ENCODE data around the gene NUMBL.

The NUMBL gene

GRCh38 chr19:40688987-40689338 is 1.5 kb downstream of the NUMBL start:
- DNase-seq, result no peak

- DNase-seq, result no peak
These were observed 2.1 kb downstream of the NUMBL start for GRCh38 chr19:40688309-40688708.

- no peak for DNase-seq
These were observed 2.9 kb downstream of the NUMBL start for GRCh38 chr19:40687525-40688016.

GRCh38 chr19:40686882-40687524 is 3.4 kb downstream of the NUMBL start:
- no peak for DNase-seq

- no peak for DNase-seq
These were observed 4.9 kb downstream of the NUMBL start for GRCh38 chr19:40685563-40685962.

- DNase-seq, result no peak
These were observed 5.4 kb downstream of the NUMBL start for GRCh38 chr19:40685016-40685526.

GRCh38 chr19:40684280-40684679 is 6.2 kb downstream of the NUMBL start:
- DNase-seq, result no peak

GRCh38 chr19:40683437-40683836 is 7.0 kb downstream of the NUMBL start:
- DNase-seq, result no peak

- DNase-seq, result no peak
These were observed 8.0 kb downstream of the NUMBL start for GRCh38 chr19:40682431-40682964.

GRCh38 chr19:40681039-40681438 is 9.4 kb downstream of the NUMBL start:
- no peak for DNase-seq

GRCh38 chr19:40677156-40677555 is 13.3 kb downstream of the NUMBL start:
- no peak for DNase-seq

- DNase-seq, result no peak
These were observed 16.2 kb downstream of the NUMBL start for GRCh38 chr19:40674291-40674690.

GRCh38 chr19:40673397-40673796 is 17.1 kb downstream of the NUMBL start:
- no peak for DNase-seq

GRCh38 chr19:40672573-40673299 is 17.7 kb downstream of the NUMBL start:
- DNase-seq, result no peak

- DNase-seq, result no peak
These were observed 18.4 kb downstream of the NUMBL start for GRCh38 chr19:40672038-40672437.

GRCh38 chr19:40671404-40671803 is 19.0 kb downstream of the NUMBL start:
- no peak for DNase-seq

- no peak for DNase-seq
These were observed 21.3 kb downstream of the NUMBL start for GRCh38 chr19:40668991-40669614.

GRCh38 chr19:40667602-40668001 is 22.8 kb downstream of the NUMBL start:
- DNase-seq, result no peak

- no peak for DNase-seq
These were observed 23.5 kb downstream of the NUMBL start for GRCh38 chr19:40666803-40667438.

- no peak for DNase-seq
These were observed 26.5 kb downstream of the NUMBL start for GRCh38 chr19:40663695-40664692.

GRCh38 chr19:40662925-40663694 is 27.3 kb downstream of the NUMBL start:
- DNase-seq, result peak; percentile 72
